K562 (cell line): ENCODE data around the gene DIP2C. TPM values are rescaled to one million over a fixed set of nuclear protein-coding genes. Genes with fewer than 3 reads are reported as not detected.

Source experiments
- ATAC-seq: fragments of 200-7000 bp; cut with Tn5 transposase; 3 replicates; pipeline ENCODE4 v1.9.1; 2020; ENCODE audit warnings: moderate library complexity
- BruUV-seq: library from RNA; stranded (reverse); fragments of 400-500 nt; replicated peaks from 2 replicates; lab custom pipeline; 2021; lab: Mats Ljungman, UMichigan
- CTCF ChIA-PET: fragments of 300-600 bp; formaldehyde crosslinking; extraction: SDS; loops from one replicate; lab custom pipeline; 2021; ENCODE audit warnings: low intra/inter-chr PET ratio; lab: Yijun Ruan, JAX
- POLR2A ChIA-PET: fragments of 300-600, 350-650 bp; sonication (Branson Sonifier 250); formaldehyde crosslinking; extraction: SDS; loops from one replicate; lab custom pipeline; 2021; ENCODE audit warnings: antibody characterized with exemption, inconsistent platforms; lab: Yijun Ruan, JAX
- DNase-seq, 4 experiments: peaks; one replicate each; pipeline versions ENCODE4 v3.0.0 to v3.0.0-alpha.2; 2011 to 2018; ENCODE audit warnings: low spot score in 3 of 4, mixed read lengths in 3 of 4; ENCODE audit errors: extremely low read depth in 1 of 4
- FAIRE-seq: peaks from 2 replicates; lab custom pipeline; 2011; peaks lifted over from hg19 to GRCh38; lab: Jason Lieb, UNC
- H2AFZ ChIP-seq: 2 replicates; pipeline ENCODE4 v1.6.0; 2011; ENCODE audit warnings: low read depth, low read length, control low read depth, inconsistent platforms
- H3K27ac ChIP-seq: fragments of 200-600 bp; 3 replicates; pipeline ENCODE4 v1.8.0; 2011; ENCODE audit warnings: low read depth, mild to moderate bottlenecking, control low read depth, inconsistent platforms, low read length, moderate library complexity, mixed read lengths; ENCODE audit errors: extremely low read depth
- H3K27me3 ChIP-seq, 2 experiments: fragments of 300-600 bp in 1 of 2; 2 replicates in 1 of 2; 3 replicates in 1 of 2; pipeline versions ENCODE4 v1.6.0 to v1.8.0; 2011; ENCODE audit warnings: inconsistent platforms in 2 of 2, low read length in 2 of 2, mild to moderate bottlenecking in 1 of 2, mixed read lengths in 1 of 2, moderate library complexity in 1 of 2; ENCODE audit not compliant: control insufficient read depth in 2 of 2, insufficient read depth in 2 of 2
- H3K36me3 ChIP-seq: fragments of 300-600 bp; 3 replicates; pipeline ENCODE4 v1.8.0; 2011; ENCODE audit warnings: mild to moderate bottlenecking, low read length, inconsistent platforms; ENCODE audit not compliant: control insufficient read depth, insufficient read depth
- H3K4me1 ChIP-seq, 2 experiments: fragments of 200-600 bp in 1 of 2; replicated peaks in 1 of 2; 2 replicates in 1 of 2; 3 replicates in 1 of 2; pipeline versions ENCODE4 v1.5.1 to v1.8.0; 2011; ENCODE audit warnings: inconsistent platforms in 2 of 2, low read length in 2 of 2, mild to moderate bottlenecking in 1 of 2, mixed read lengths in 1 of 2, moderate library complexity in 1 of 2; ENCODE audit not compliant: control insufficient read depth in 2 of 2, insufficient read depth in 2 of 2
- H3K4me2 ChIP-seq: 2 replicates; pipeline ENCODE4 v1.6.1; 2011; ENCODE audit warnings: low read length, control low read depth, inconsistent platforms, mixed read lengths; ENCODE audit not compliant: insufficient read depth
- H3K4me3 ChIP-seq: fragments of 200-600 bp; sonication (generic), shearing (Covaris generic); 2 replicates; pipeline ENCODE4 v1.5.1; 2016; ENCODE audit warnings: control low read depth, inconsistent platforms
- H3K79me2 ChIP-seq: fragments of 200-600 bp; 3 replicates; pipeline ENCODE4 v1.8.0; 2011; ENCODE audit warnings: low read length, inconsistent platforms; ENCODE audit not compliant: control insufficient read depth, insufficient read depth
- H3K9ac ChIP-seq, 2 experiments: 2 replicates each; pipeline versions ENCODE4 v1.6.0 to v1.6.1; 2011; ENCODE audit warnings: low read depth in 2 of 2, low read length in 2 of 2, control low read depth in 1 of 2, inconsistent platforms in 1 of 2, mild to moderate bottlenecking in 1 of 2, mixed read lengths in 1 of 2; ENCODE audit not compliant: insufficient read depth in 1 of 2
- H3K9me1 ChIP-seq: one replicate; pipeline ENCODE4 v1.6.0; 2011; ENCODE audit warnings: inconsistent platforms, mild to moderate bottlenecking, low read length, moderate library complexity; ENCODE audit not compliant: control insufficient read depth, insufficient read depth
- H3K9me3 ChIP-seq: replicated peaks from 2 replicates; pipeline ENCODE4 v1.5.1; 2011; ENCODE audit warnings: low read depth, low read length, inconsistent platforms; ENCODE audit not compliant: control insufficient read depth, insufficient read depth
- H4K20me1 ChIP-seq: replicated peaks from 2 replicates; pipeline ENCODE4 v1.6.1; 2011; ENCODE audit warnings: low read length, inconsistent platforms, mixed read lengths; ENCODE audit not compliant: control insufficient read depth, insufficient read depth
- WGBS: fragments of 100-300 bp; shearing (Covaris generic); methylation state at CpG from one replicate; pipeline ENCODE4 v1.1.6; 2016; ENCODE audit warnings: low coverage, mixed read lengths; ENCODE audit not compliant: insufficient coverage; ENCODE audit errors: missing lambda C conversion rate; 5-methylcytosine and 5-hydroxymethylcytosine counted together
- in situ Hi-C: fragments of 300-500 bp; cut with MboI; formaldehyde crosslinking; loops from 4 replicates; pipeline ENCODE4 v1.15.0; 2018; ENCODE audit warnings: inconsistent platforms, mixed read lengths
- intact Hi-C: fragments of 100-400 bp; cut with micrococcal nuclease; formaldehyde crosslinking; loops from 2 replicates; pipeline ENCODE4 v1.14.2; 2022
- polyA plus RNA-seq, 8 experiments: library from polyadenylated mRNA; depleted of rRNA in 4 of 8; stranded (reverse) in 5 of 8; unstranded in 3 of 8; fragments of >200 nt; fragmentation: Nextera tagmentation in 2 of 8; fragmentation: Illumina TruSeq in 1 of 8; extraction: Ambion mirVana in 2 of 8; extraction: Trizol in 1 of 8; gene quantifications; 2 replicates each; pipeline versions ENCODE4 v1.2.1 to v1.2.3, GENCODE V29; 2011 to 2014; ENCODE audit warnings: inconsistent platforms in 1 of 8, missing spikeins in 1 of 8
- total RNA-seq, 7 experiments: library from RNA; depleted of rRNA in 6 of 7; stranded (reverse); fragments of >200 nt in 6 of 7; fragmentation: Illumina TruSeq in 2 of 7; extraction: Trizol in 2 of 7; gene quantifications; 2 replicates each; pipeline versions ENCODE4 v1.2.1 to v1.2.3, GENCODE V29; 2011 to 2021; ENCODE audit warnings: low replicate concordance in 1 of 7
- TF ChIP-seq, protein P1 (sequence below): sonication (generic); formaldehyde crosslinking; IDR thresholded peaks from 2 replicates; pipeline ENCODE4 v1.8.0; 2022; ENCODE audit warnings: mild to moderate bottlenecking, missing genetic modification reagents
- TF ChIP-seq, protein P2 (sequence below): fragments of 150-350 bp; IDR thresholded peaks from 2 replicates; pipeline ENCODE4 v1.6.1; 2014; ENCODE audit warnings: low read depth, mild to moderate bottlenecking, low read length, borderline replicate concordance
- TF ChIP-seq, protein P3 (sequence below), 2 experiments: IDR thresholded peaks; 2 replicates each; pipeline ENCODE4 v1.6.1; 2012; ENCODE audit warnings: improper control_type of control experiment in 2 of 2, low read depth in 2 of 2, low read length in 2 of 2, borderline replicate concordance in 1 of 2
- TF ChIP-seq, protein P4 (sequence below): fragments of 450-650 bp; formaldehyde crosslinking; IDR thresholded peaks from 2 replicates; pipeline ENCODE4 v1.4.0; 2020; ENCODE audit warnings: mild to moderate bottlenecking, moderate library complexity

DIP2C gene
- total and polyA plus RNA-seq, 9 of the 15 experiments (the other 6 are each of a cell fraction or from before 2014, with no cell fraction given) = 0.01 TPM; not detected in 8

DNA sequence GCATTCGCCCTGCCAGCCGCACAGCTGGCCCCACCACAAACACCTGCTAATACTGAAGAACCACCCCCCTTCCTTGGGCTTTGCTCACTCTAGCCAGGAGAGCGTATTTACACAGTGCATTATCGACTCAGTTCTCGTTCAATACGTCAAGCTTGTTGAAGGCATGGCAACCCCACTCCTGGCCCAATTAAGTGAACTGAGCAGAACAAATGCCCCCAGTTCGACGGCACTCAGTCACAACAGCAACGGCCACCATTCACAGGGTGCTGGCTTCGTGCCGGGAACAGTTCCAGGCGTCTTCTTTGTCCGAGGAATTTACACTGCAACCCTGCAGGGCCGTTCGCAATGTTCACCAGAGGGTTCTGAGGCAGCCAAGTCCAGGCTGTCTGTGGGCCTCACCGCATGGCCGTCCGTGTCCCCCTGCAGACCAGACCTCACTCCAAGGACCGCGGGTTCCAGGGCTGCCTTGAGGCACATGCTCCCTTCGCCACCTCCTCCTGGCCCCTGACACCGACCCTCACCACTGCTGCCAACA, 175.3 kb downstream of the DIP2C start (continued):
- TF ChIP-seq, protein P1, sequence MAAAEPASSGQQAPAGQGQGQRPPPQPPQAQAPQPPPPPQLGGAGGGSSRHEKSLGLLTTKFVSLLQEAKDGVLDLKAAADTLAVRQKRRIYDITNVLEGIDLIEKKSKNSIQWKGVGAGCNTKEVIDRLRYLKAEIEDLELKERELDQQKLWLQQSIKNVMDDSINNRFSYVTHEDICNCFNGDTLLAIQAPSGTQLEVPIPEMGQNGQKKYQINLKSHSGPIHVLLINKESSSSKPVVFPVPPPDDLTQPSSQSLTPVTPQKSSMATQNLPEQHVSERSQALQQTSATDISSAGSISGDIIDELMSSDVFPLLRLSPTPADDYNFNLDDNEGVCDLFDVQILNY (CRISPR knock-in tag) = no peak
- TF ChIP-seq, protein P2, sequence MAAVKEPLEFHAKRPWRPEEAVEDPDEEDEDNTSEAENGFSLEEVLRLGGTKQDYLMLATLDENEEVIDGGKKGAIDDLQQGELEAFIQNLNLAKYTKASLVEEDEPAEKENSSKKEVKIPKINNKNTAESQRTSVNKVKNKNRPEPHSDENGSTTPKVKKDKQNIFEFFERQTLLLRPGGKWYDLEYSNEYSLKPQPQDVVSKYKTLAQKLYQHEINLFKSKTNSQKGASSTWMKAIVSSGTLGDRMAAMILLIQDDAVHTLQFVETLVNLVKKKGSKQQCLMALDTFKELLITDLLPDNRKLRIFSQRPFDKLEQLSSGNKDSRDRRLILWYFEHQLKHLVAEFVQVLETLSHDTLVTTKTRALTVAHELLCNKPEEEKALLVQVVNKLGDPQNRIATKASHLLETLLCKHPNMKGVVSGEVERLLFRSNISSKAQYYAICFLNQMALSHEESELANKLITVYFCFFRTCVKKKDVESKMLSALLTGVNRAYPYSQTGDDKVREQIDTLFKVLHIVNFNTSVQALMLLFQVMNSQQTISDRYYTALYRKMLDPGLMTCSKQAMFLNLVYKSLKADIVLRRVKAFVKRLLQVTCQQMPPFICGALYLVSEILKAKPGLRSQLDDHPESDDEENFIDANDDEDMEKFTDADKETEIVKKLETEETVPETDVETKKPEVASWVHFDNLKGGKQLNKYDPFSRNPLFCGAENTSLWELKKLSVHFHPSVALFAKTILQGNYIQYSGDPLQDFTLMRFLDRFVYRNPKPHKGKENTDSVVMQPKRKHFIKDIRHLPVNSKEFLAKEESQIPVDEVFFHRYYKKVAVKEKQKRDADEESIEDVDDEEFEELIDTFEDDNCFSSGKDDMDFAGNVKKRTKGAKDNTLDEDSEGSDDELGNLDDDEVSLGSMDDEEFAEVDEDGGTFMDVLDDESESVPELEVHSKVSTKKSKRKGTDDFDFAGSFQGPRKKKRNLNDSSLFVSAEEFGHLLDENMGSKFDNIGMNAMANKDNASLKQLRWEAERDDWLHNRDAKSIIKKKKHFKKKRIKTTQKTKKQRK = no peak

DNA sequence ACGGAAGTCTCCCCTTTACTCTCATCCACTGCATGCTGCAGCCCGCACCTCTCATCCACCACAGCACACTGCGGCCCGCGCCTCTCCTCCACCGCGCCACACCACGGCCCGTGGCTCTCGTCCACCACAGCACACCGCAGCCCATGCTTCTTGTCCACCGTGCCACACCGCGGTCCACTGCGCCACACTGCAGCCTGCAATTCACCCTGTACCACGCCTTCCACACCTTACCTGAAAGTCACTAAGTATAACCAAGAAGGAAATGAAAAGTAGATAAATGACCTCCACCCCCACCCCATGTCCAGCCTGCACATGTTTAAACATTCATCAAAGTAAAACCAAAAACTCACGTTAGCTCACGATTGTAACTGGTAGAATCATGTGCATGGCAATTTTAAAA, 176.1 kb downstream of the DIP2C start:
- H3K27ac ChIP-seq = no peak overlapping the region
- BruUV-seq = no TSS peak
- intact Hi-C loops = no loop called here

More for the DNA sequence above, 176.1 kb downstream of the DIP2C start:
- WGBS = 0% methylated on average over 18 of the region's 18 CpGs
- POLR2A ChIA-PET = interaction anchor here (0.6 kb wide), 1 partner anchor 152 kb away, joined by 3 read pairs; no protein-coding TSS in a partner anchor
- H3K27me3 ChIP-seq = peaks cover 34 to 57% of the 10 kb centered on the region in 2 experiments; a peak in 4 of 5 replicates
- H3K4me2 ChIP-seq = no peak overlapping the region
- ATAC-seq (no peak), DNase-seq (no peak), FAIRE-seq (no peak)
- H3K4me3 ChIP-seq = no peak overlapping the region
- no peak overlapping the region for H3K9ac ChIP-seq
- H4K20me1 ChIP-seq = no peaks in the 10 kb centered on the region
- TF ChIP-seq, protein P3, sequence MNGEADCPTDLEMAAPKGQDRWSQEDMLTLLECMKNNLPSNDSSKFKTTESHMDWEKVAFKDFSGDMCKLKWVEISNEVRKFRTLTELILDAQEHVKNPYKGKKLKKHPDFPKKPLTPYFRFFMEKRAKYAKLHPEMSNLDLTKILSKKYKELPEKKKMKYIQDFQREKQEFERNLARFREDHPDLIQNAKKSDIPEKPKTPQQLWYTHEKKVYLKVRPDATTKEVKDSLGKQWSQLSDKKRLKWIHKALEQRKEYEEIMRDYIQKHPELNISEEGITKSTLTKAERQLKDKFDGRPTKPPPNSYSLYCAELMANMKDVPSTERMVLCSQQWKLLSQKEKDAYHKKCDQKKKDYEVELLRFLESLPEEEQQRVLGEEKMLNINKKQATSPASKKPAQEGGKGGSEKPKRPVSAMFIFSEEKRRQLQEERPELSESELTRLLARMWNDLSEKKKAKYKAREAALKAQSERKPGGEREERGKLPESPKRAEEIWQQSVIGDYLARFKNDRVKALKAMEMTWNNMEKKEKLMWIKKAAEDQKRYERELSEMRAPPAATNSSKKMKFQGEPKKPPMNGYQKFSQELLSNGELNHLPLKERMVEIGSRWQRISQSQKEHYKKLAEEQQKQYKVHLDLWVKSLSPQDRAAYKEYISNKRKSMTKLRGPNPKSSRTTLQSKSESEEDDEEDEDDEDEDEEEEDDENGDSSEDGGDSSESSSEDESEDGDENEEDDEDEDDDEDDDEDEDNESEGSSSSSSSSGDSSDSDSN (IDR thresholded peaks at IDR 0.05; ENCODE audit: borderline replicate concordance in 1 of 2, low read depth in 2 of 2, low read length in 2 of 2) = no peak
- TF ChIP-seq, protein P4, sequence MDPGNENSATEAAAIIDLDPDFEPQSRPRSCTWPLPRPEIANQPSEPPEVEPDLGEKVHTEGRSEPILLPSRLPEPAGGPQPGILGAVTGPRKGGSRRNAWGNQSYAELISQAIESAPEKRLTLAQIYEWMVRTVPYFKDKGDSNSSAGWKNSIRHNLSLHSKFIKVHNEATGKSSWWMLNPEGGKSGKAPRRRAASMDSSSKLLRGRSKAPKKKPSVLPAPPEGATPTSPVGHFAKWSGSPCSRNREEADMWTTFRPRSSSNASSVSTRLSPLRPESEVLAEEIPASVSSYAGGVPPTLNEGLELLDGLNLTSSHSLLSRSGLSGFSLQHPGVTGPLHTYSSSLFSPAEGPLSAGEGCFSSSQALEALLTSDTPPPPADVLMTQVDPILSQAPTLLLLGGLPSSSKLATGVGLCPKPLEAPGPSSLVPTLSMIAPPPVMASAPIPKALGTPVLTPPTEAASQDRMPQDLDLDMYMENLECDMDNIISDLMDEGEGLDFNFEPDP (CRISPR knock-in tag) = no peak
- no peaks in the 10 kb centered on the region for H3K36me3 ChIP-seq
- H3K9me3 ChIP-seq = no peaks in the 10 kb centered on the region
- no peak overlapping the region for H2AFZ ChIP-seq
- CTCF ChIA-PET = interaction anchor here (0.6 kb wide), 1 partner anchor 277 kb away, joined by 3 read pairs; no protein-coding TSS in a partner anchor
- H3K9me1 ChIP-seq = no peaks in the 10 kb centered on the region
- no peaks in the 10 kb centered on the region for H3K79me2 ChIP-seq
- peaks cover 0 to 3% of the 10 kb centered on the region in 2 experiments; a peak in 1 of 5 replicates for H3K4me1 ChIP-seq
- in situ Hi-C loops = no loop called here
